HepG2 (cell line): ENCODE results near the gene CCR8. TPM values are rescaled to one million over a fixed set of nuclear protein-coding genes. Genes with fewer than 3 reads are reported as not detected.
A peak's percentile ranks its signal among the peaks of the same experiment; 100 is the strongest.

Experiments used
- CCDC6 ChIP-seq: sonication (generic); formaldehyde crosslinking; IDR thresholded peaks from 2 replicates; pipeline ENCODE4 v1.8.1; 2022; ENCODE audit warnings: mild to moderate bottlenecking, missing genetic modification reagents, moderate library complexity
- CTCF ChIP-seq: sonication (generic); formaldehyde crosslinking; IDR thresholded peaks from 2 replicates; pipeline ENCODE4 v1.5.0; 2020; ENCODE audit warnings: mild to moderate bottlenecking, missing genetic modification reagents, moderate library complexity
- FOSL2 ChIP-seq: sonication (generic); formaldehyde crosslinking; IDR thresholded peaks from 2 replicates; pipeline ENCODE4 v1.4.0; 2020; ENCODE audit warnings: missing genetic modification reagents
- FOXK2 ChIP-seq: fragments of 450-650 bp; IDR thresholded peaks from 2 replicates; pipeline ENCODE4 v1.6.1; 2016
- MED13 ChIP-seq: sonication (generic); formaldehyde crosslinking; IDR thresholded peaks from 2 replicates; pipeline ENCODE4 v1.5.0; 2020; ENCODE audit warnings: missing genetic modification reagents
- MIXL1 ChIP-seq: IDR thresholded peaks from 2 replicates; pipeline ENCODE4 v1.6.1; 2016
- NFKB2 ChIP-seq: sonication (generic); formaldehyde crosslinking; IDR thresholded peaks from 2 replicates; pipeline ENCODE4 v1.4.0; 2020; ENCODE audit warnings: missing genetic modification reagents, borderline replicate concordance
- NR2F2 ChIP-seq: IDR thresholded peaks from 2 replicates; pipeline ENCODE4 v1.6.1; 2012; ENCODE audit warnings: low read depth, inconsistent platforms, borderline replicate concordance
- REPIN1 ChIP-seq: sonication (generic); formaldehyde crosslinking; IDR thresholded peaks from 2 replicates; pipeline ENCODE4 v1.8.0; 2022; ENCODE audit warnings: missing genetic modification reagents, low read depth, mild to moderate bottlenecking, borderline replicate concordance
- RFX5 ChIP-seq: IDR thresholded peaks from 2 replicates; pipeline ENCODE4 v1.6.1; 2011; ENCODE audit warnings: low read depth, low read length, improper control_type of control experiment
- SP140L ChIP-seq: sonication (generic); formaldehyde crosslinking; IDR thresholded peaks from 2 replicates; pipeline ENCODE4 v1.4.0; 2020; ENCODE audit warnings: missing genetic modification reagents, borderline replicate concordance
- TBX3 ChIP-seq: fragments of 450-650 bp; IDR thresholded peaks from 2 replicates; pipeline ENCODE4 v1.6.1; 2017; ENCODE audit warnings: antibody characterized with exemption, mild to moderate bottlenecking, inconsistent platforms, borderline replicate concordance
- TEAD3 ChIP-seq: optimal IDR thresholded peaks from 2 replicates; pipeline ENCODE3; 2016; ENCODE audit warnings: borderline replicate concordance
- WIZ ChIP-seq: sonication (generic); formaldehyde crosslinking; IDR thresholded peaks from 2 replicates; pipeline ENCODE4 v1.5.1; 2020; ENCODE audit warnings: mild to moderate bottlenecking, missing genetic modification reagents
- ZBTB25 ChIP-seq: IDR thresholded peaks from 2 replicates; pipeline ENCODE4 v1.6.1; 2018; ENCODE audit warnings: missing genetic modification reagents
- ZNF142 ChIP-seq: sonication (generic); formaldehyde crosslinking; IDR thresholded peaks from 2 replicates; pipeline ENCODE4 v1.4.0; 2020; ENCODE audit warnings: missing genetic modification reagents
- ZNF619 ChIP-seq: sonication (generic); formaldehyde crosslinking; IDR thresholded peaks from 2 replicates; pipeline ENCODE4 v1.4.0; 2020; ENCODE audit warnings: mild to moderate bottlenecking, missing genetic modification reagents
- ZNF7 ChIP-seq: IDR thresholded peaks from 2 replicates; pipeline ENCODE4 v1.6.1; 2016; ENCODE audit warnings: missing biosample characterization, missing genetic modification reagents
- ZNF746 ChIP-seq: sonication (generic); formaldehyde crosslinking; IDR thresholded peaks from 2 replicates; pipeline ENCODE4 v1.8.0; 2022; ENCODE audit warnings: mild to moderate bottlenecking, missing genetic modification reagents
- ZNF788 ChIP-seq: sonication (generic); formaldehyde crosslinking; IDR thresholded peaks from 2 replicates; pipeline ENCODE4 v1.5.0; 2020; ENCODE audit warnings: mild to moderate bottlenecking, missing genetic modification reagents, borderline replicate concordance
- ZSCAN5A ChIP-seq: sonication (generic); formaldehyde crosslinking; IDR thresholded peaks from 2 replicates; pipeline ENCODE4 v1.8.0; 2022; ENCODE audit warnings: mild to moderate bottlenecking, missing genetic modification reagents, borderline replicate concordance
- polyA plus RNA-seq, 8 experiments: library from polyadenylated mRNA; depleted of rRNA in 3 of 8; stranded (reverse) in 7 of 8; unstranded in 1 of 8; fragments of >200 nt; fragmentation: Illumina TruSeq in 4 of 8; extraction: Trizol in 4 of 8; gene quantifications; 2 replicates each; pipeline versions ENCODE4 v1.2.1 to v1.2.3, GENCODE V29; 2011 to 2016; ENCODE audit warnings: low read depth in 4 of 8, missing spikeins in 1 of 8, mixed read lengths in 1 of 8; ENCODE audit not compliant: insufficient read depth in 1 of 8
- total RNA-seq, 5 experiments: library from RNA; depleted of rRNA; stranded (reverse); fragments of >200 nt; fragmentation: Illumina TruSeq; extraction: Trizol; gene quantifications; 2 replicates each; pipeline ENCODE4 v1.2.3, GENCODE V29; 2016; ENCODE audit warnings: low read depth in 1 of 5

Gene CCR8
- total and polyA plus RNA-seq, 2 of the 13 experiments (the other 11 are each of a cell fraction or from before 2014, with no cell fraction given) = not detected

- TF ChIP-seq ZSCAN5A (CRISPR knock-in tag) = peak; percentile 95; the same call in 1 of the 2 replicates
- TF ChIP-seq MIXL1 (CRISPR knock-in tag) = peak; percentile 95
- no peak for TF ChIP-seq RFX5
- 0 out of 2 replicates have a peak, but pooled peaks have one; percentile 57 for TF ChIP-seq SP140L (CRISPR knock-in tag)
- peak; percentile 37; the same call in 1 of the 2 replicates for TF ChIP-seq CTCF (CRISPR knock-in tag)
- TF ChIP-seq ZBTB25 = 0 out of 2 replicates have a peak, but pooled peaks have one; percentile 61
- TF ChIP-seq TEAD3 (CRISPR knock-in tag) = peak; percentile 96
- peak; percentile 59; the same call in 1 of the 2 replicates for TF ChIP-seq TBX3
- 0 out of 2 replicates have a peak, but pooled peaks have one; percentile 58 for TF ChIP-seq ZNF7
- TF ChIP-seq WIZ (CRISPR knock-in tag) = peak; percentile 88; the same call in 1 of the 2 replicates
- peak; percentile 64; the same call in 1 of the 2 replicates for TF ChIP-seq MED13 (CRISPR knock-in tag)
- peak; percentile 90 for TF ChIP-seq NR2F2
- TF ChIP-seq FOSL2 = peak; percentile 99
- no peak for TF ChIP-seq ZNF619 (CRISPR knock-in tag)
- TF ChIP-seq CCDC6 (CRISPR knock-in tag) = 0 out of 2 replicates have a peak, but pooled peaks have one; percentile 30
- peak; percentile 55; the same call in 1 of the 2 replicates for TF ChIP-seq ZNF788 (CRISPR knock-in tag)
- 0 out of 2 replicates have a peak, but pooled peaks have one; percentile 20 for TF ChIP-seq REPIN1 (CRISPR knock-in tag)
- TF ChIP-seq FOXK2 = peak; percentile 58; the same call in 1 of the 2 replicates
- TF ChIP-seq ZNF142 (CRISPR knock-in tag) = no peak
- no peak for TF ChIP-seq NFKB2 (CRISPR knock-in tag)
- no peak for TF ChIP-seq ZNF746 (CRISPR knock-in tag)
These were observed 11.8 kb upstream of the CCR8 start (continued) for GRCh38 chr3:39317571-39318169.
